HFFc6 (cell line): ENCODE results near the gene RAB27B. TPM values are rescaled to one million over a fixed set of nuclear protein-coding genes. Genes with fewer than 3 reads are reported as not detected.

ENCODE experiments used
- DNase-seq: peaks from one replicate; pipeline ENCODE4 v3.0.0-alpha.2; 2018
- H3K27ac Mint-ChIP-seq: 2 replicates; pipeline ENCODE4 v1.8.0; 2020; ENCODE audit warnings: mild to moderate bottlenecking, mixed read lengths
- H3K27me3 Mint-ChIP-seq: 2 replicates; pipeline ENCODE4 v1.8.0; 2021; ENCODE audit warnings: mild to moderate bottlenecking, moderate library complexity, mixed read lengths; ENCODE audit not compliant: insufficient read depth
- H3K36me3 Mint-ChIP-seq: 2 replicates; pipeline ENCODE4 v1.8.0; 2021; ENCODE audit warnings: low read depth, mixed read lengths
- H3K4me1 Mint-ChIP-seq: 2 replicates; pipeline ENCODE4 v1.8.0; 2020; ENCODE audit warnings: low read depth, mixed read lengths
- H3K4me3 Mint-ChIP-seq: 2 replicates; pipeline ENCODE4 v1.8.0; 2020; ENCODE audit warnings: mild to moderate bottlenecking, moderate library complexity, mixed read lengths
- H3K9me3 Mint-ChIP-seq: 2 replicates; pipeline ENCODE4 v1.8.0; 2020; ENCODE audit warnings: mild to moderate bottlenecking, mixed read lengths
- CTCF ChIP-seq: fragments of 200-600 bp; sonication (generic); IDR thresholded peaks from 2 replicates; pipeline ENCODE4 v1.5.0; 2021; ENCODE audit warnings: antibody characterized with exemption, mild to moderate bottlenecking
- total RNA-seq, 6 experiments: library from RNA; stranded (reverse); fragmentation: NEBNext Ultra II Directional; extraction: Animal tissue kit (Norgen Biotek cat#: 25700); gene quantifications; 2 replicates in 1 of 6; 3 replicates in 5 of 6; pipeline ENCODE4 v1.2.3, GENCODE V29; 2021

Gene RAB27B
- total RNA-seq, 6 experiments from 2014 or later, result 0.34 to 2.2 (median 0.79) TPM

- no peak for DNase-seq
- H3K4me1 Mint-ChIP-seq, result no peaks in the 10 kb centered on the region; the same call in 1 of the 2 replicates
- no peak overlapping the region for H3K27ac Mint-ChIP-seq
- no peak overlapping the region for H3K4me3 Mint-ChIP-seq
- no peaks in the 10 kb centered on the region for H3K36me3 Mint-ChIP-seq
- no peaks in the 10 kb centered on the region for H3K9me3 Mint-ChIP-seq
- TF ChIP-seq CTCF, result no peak
- H3K27me3 Mint-ChIP-seq, result peaks cover 3% of the 10 kb centered on the region; the same call in 1 of the 2 replicates
These were observed 30.1 kb upstream of the RAB27B start for GRCh38 chr18:54798186-54798585.

- Mint-ChIP-seq H3K4me3 (no peak overlapping the region), H3K9me3 (no peaks in the 10 kb centered on the region), H3K36me3 (no peaks in the 10 kb centered on the region), H3K27ac (no peak overlapping the region), H3K27me3 (peaks cover 3% of the 10 kb centered on the region; the same call in 1 of the 2 replicates), H3K4me1 (peaks cover 17% of the 10 kb centered on the region)
- TF ChIP-seq CTCF, result no peak
- no peak for DNase-seq
These were observed 26.9 kb upstream of the RAB27B start for GRCh38 chr18:54801374-54801773.

DNA sequence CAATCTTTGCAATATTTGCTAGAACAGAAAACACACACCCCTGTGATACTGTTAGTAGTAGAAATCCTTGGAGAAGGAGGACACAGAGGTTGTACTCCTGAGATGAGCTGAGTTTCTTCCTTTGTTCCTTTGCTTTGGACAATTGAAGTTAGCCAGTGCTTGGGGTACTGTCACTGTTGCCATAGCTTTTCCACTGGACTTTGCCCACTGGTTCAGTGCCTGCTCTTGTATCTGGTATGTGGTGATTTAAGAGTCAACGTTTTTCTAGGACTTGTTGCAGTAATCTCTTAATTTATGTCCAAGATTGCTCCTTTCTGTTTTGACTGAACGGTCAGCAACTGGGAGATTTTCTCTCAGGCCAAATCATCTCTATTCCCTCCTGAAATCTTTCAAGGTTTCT lies 26.1 kb upstream of the RAB27B start:
- TF ChIP-seq CTCF, result no peak
- Mint-ChIP-seq H3K27me3 (no peaks in the 10 kb centered on the region), H3K27ac (no peak overlapping the region), H3K4me1 (peaks cover 20% of the 10 kb centered on the region), H3K36me3 (no peaks in the 10 kb centered on the region), H3K4me3 (no peak overlapping the region), H3K9me3 (no peaks in the 10 kb centered on the region)
- DNase-seq, result no peak

DNA sequence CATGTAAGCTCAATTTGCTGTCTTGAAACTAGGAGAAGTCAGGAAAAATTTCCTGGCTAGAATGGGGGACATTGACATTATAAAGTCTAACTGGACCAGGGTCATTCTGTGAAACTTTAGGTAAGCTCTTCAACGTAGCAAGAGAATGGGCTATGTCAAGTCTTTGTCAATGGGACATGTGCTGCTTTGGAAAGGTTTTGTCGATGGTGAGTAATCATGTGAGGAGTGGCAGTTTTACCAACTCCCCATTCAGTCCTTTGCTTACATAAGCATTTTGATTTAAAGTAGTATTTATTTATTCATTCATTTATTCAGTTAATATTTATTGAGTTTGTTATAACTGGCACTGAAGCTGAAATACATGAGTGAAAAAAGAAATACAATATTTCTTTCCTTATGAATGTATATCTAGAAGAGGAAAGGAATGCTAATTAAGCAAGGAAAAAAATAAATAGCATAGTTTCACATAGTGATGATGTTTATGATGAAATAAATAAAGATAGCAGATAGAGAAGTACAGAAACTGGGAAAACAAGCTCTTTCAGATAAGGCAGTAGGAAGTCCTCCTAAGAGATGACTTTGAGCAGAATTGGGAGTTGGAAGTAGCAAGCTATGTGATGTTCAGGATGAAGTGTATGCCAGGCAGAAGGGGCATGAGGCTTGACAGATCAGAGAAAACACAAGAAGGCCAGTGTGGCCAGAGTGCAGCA lies 25.4 kb upstream of the RAB27B start:
- DNase-seq, result no peak
- no peak for TF ChIP-seq CTCF
- H3K4me3 Mint-ChIP-seq, result no peak overlapping the region
- H3K27ac Mint-ChIP-seq, result no peak overlapping the region
- peaks cover 24% of the 10 kb centered on the region for H3K4me1 Mint-ChIP-seq
- no peaks in the 10 kb centered on the region for H3K9me3 Mint-ChIP-seq
- H3K27me3 Mint-ChIP-seq, result no peaks in the 10 kb centered on the region
- H3K36me3 Mint-ChIP-seq, result no peaks in the 10 kb centered on the region

DNA sequence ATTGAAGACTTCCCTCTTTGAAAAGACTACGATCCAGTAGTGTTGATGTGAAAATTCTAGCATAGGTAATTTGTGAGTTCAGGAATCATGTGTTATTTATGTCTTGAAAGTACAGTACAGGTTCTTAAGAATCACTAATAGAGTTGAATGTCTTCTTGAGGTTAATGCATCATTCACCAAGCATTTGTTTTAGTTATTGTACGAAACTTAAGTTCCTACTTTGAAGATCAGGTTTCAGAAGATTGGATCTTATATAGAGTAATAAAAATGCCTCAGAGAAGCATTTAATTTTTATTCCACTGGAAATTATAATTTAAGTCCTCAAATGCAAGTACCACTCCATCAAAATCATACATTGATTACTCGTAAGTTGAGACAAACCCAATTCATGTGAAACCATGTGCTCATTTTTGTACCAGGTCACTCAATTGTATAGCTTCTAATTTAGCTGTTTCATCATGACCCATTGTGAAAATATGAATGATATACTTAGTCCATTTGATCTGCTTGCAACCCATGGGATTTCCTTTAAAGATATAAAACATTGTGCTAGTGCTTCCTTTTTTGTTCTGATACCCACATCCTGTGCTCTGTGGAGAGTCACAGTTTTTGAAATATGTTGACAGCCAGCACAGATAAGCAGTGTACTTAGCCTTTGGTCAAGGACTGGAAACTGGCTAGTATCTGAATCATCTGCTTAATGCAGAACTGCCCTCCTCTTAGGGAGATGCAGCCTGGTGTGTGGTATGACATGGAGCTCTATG lies 22.5 kb upstream of the RAB27B start:
- H3K27me3 Mint-ChIP-seq, result no peaks in the 10 kb centered on the region
- peaks cover 24% of the 10 kb centered on the region for H3K4me1 Mint-ChIP-seq
- peak; percentile 88 for DNase-seq
- no peaks in the 10 kb centered on the region for H3K36me3 Mint-ChIP-seq
- H3K4me3 Mint-ChIP-seq, result peak overlapping the region; percentile 3; the same call in 1 of the 2 replicates
- no peak for TF ChIP-seq CTCF
- no peaks in the 10 kb centered on the region for H3K9me3 Mint-ChIP-seq
- H3K27ac Mint-ChIP-seq, result peak overlapping the region; percentile 70
